Chondrocyte (in vitro differentiated cells): ENCODE results near the gene CRYGN. TPM values are rescaled to one million over a fixed set of nuclear protein-coding genes. Genes with fewer than 3 reads are reported as not detected.
A peak's percentile ranks its signal among the peaks of the same experiment; 100 is the strongest.

Experiments
- DNase-seq: peaks from one replicate; pipeline ENCODE4 v3.0.0; 2021; ENCODE audit warnings: mixed read lengths, low spot score
- H3K27ac Mint-ChIP-seq: one replicate; pipeline ENCODE4 v1.8.0; 2021; ENCODE audit warnings: mild to moderate bottlenecking, moderate library complexity, mixed read lengths; ENCODE audit not compliant: unreplicated experiment
- H3K27me3 Mint-ChIP-seq: 2 replicates; pipeline ENCODE4 v1.8.0; 2021; ENCODE audit warnings: low read depth, mixed read lengths
- H3K36me3 Mint-ChIP-seq: 2 replicates; pipeline ENCODE4 v1.8.0; 2021; ENCODE audit warnings: low read depth, mixed read lengths
- H3K4me1 Mint-ChIP-seq: 2 replicates; pipeline ENCODE4 v1.8.0; 2021; ENCODE audit warnings: low read depth, mild to moderate bottlenecking, mixed read lengths
- H3K4me3 Mint-ChIP-seq: one replicate; pipeline ENCODE4 v1.8.0; 2021; ENCODE audit warnings: mild to moderate bottlenecking, moderate library complexity, mixed read lengths; ENCODE audit not compliant: unreplicated experiment
- H3K9me3 Mint-ChIP-seq: 2 replicates; pipeline ENCODE4 v1.8.0; 2021; ENCODE audit warnings: low read depth, mixed read lengths
- CTCF ChIP-seq: fragments of 200-600 bp; sonication (generic); IDR thresholded peaks from 2 replicates; pipeline ENCODE4 v1.5.0; 2021; ENCODE audit warnings: antibody characterized with exemption, mild to moderate bottlenecking, moderate library complexity
- total RNA-seq: library from RNA; stranded (reverse); gene quantifications from 3 replicates; pipeline ENCODE4 v1.2.1, GENCODE V29; 2021

The CRYGN gene
- total RNA-seq, 1 donor from 2014 or later = not detected

GRCh38 chr7:151416112-151416940 is 23.6 kb downstream of the CRYGN start:
- H3K27me3 Mint-ChIP-seq = peaks cover 37% of the 10 kb centered on the region
- H3K36me3 Mint-ChIP-seq = peaks cover 6% of the 10 kb centered on the region
- H3K4me1 Mint-ChIP-seq = no peaks in the 10 kb centered on the region
- DNase-seq = no peak
- no peak overlapping the region for H3K4me3 Mint-ChIP-seq
- peaks cover 16% of the 10 kb centered on the region for H3K9me3 Mint-ChIP-seq
- H3K27ac Mint-ChIP-seq = no peak overlapping the region
- TF ChIP-seq CTCF = no peak

DNA sequence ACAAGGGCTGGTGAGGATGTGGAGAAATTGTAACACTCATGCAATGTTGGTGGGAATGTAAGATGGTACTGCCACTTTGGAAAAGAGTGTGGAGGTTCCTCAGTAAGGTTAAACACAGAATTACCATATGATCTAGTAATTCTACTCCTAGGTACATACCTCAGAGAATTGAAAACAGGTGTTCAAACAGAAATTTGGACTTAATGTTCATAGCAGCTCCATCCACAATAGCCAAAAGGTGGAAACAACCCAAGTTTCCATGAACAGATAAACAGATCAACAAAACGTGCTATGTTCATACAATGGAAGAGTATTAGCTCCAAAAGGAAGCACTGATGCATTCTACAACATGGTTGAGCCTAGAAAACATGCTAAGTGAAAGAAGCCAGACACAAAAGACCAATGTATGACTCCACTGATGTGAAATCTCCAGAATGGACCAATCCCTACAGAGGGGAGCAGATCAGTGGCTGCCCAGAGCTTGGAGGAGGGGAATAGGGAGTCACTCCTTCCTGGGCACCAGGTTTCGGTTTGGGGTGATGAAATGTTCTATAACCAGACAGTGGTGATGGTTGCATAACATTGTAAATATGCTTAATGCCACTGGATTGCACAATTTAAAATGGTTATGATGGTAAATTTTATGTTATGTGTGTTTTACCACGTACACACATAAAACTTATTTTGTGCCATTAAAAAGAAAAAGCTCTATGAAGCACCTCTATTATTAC is 24.4 kb downstream of the CRYGN start:
- Mint-ChIP-seq H3K9me3 (peaks cover 15% of the 10 kb centered on the region), H3K4me1 (no peaks in the 10 kb centered on the region), H3K27ac (no peak overlapping the region), H3K4me3 (no peak overlapping the region), H3K36me3 (peaks cover 6% of the 10 kb centered on the region), H3K27me3 (peaks cover 43% of the 10 kb centered on the region)
- no peak for TF ChIP-seq CTCF
- no peak for DNase-seq

GRCh38 chr7:151413241-151413640 is 26.7 kb downstream of the CRYGN start:
- Mint-ChIP-seq H3K4me1 (peaks cover 8% of the 10 kb centered on the region), H3K4me3 (no peak overlapping the region), H3K27ac (no peak overlapping the region), H3K9me3 (peaks cover 6% of the 10 kb centered on the region), H3K36me3 (peaks cover 3% of the 10 kb centered on the region), H3K27me3 (peaks cover 48% of the 10 kb centered on the region)
- no peak for TF ChIP-seq CTCF
- DNase-seq = no peak

DNA sequence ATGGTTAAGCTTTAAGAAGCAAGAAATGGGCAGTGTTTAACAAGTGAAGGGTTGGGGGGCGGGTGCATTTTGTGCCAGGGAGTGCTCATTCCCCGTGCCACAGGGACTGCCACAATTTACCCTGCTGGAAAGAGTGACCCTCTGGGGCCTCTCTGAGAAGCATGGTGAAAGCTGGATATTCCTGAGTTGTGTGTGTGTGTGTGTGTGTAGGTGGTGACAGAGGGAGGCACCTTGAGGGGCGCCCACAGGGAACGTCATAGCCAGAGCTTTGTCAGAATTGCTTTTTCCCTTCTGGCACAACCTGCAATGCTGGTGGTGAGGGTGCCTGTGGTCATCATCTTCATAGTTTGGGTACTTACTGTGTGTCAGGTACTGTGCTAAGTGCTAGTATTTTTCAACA is 27.6 kb downstream of the CRYGN start:
- Mint-ChIP-seq H3K36me3 (peaks cover 1% of the 10 kb centered on the region), H3K27ac (no peak overlapping the region), H3K4me3 (no peak overlapping the region), H3K9me3 (peaks cover 4% of the 10 kb centered on the region), H3K4me1 (peaks cover 8% of the 10 kb centered on the region), H3K27me3 (peaks cover 48% of the 10 kb centered on the region)
- no peak for DNase-seq
- no peak for TF ChIP-seq CTCF

DNA sequence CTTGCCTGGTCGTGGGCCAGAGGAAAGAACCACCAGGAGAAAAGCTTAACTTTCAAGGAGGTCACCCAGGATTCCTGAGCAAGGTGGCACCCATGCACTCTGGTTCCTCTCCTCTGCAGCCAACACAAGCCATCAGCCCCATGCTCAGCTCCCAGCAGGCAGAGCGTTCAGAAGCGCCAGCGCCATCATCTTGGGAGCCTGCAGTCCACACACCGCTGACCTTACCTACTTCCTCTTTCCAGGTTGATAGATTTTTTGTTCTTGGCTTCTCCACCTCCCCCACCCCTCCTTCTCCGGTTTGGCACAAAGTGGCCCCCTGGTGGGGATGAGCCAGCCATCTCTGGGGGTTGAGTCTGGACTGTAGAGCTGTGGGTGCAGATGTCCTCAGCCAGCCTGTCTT is 28.4 kb downstream of the CRYGN start:
- H3K27me3 Mint-ChIP-seq = peaks cover 49% of the 10 kb centered on the region
- TF ChIP-seq CTCF = no peak
- no peak overlapping the region for H3K27ac Mint-ChIP-seq
- peak; percentile 40 for DNase-seq
- H3K4me3 Mint-ChIP-seq = no peak overlapping the region
- peaks cover 4% of the 10 kb centered on the region for H3K9me3 Mint-ChIP-seq
- H3K4me1 Mint-ChIP-seq = peaks cover 8% of the 10 kb centered on the region
- peaks cover 1% of the 10 kb centered on the region for H3K36me3 Mint-ChIP-seq
